ENCODE results near the gene BANF2. TPM values are rescaled to one million over a fixed set of nuclear protein-coding genes. Genes with fewer than 3 reads are reported as not detected.

The BANF2 gene
- total and polyA plus RNA-seq, 2 of the 4 experiments (the other 2 are of a cell fraction): not detected

DNA sequence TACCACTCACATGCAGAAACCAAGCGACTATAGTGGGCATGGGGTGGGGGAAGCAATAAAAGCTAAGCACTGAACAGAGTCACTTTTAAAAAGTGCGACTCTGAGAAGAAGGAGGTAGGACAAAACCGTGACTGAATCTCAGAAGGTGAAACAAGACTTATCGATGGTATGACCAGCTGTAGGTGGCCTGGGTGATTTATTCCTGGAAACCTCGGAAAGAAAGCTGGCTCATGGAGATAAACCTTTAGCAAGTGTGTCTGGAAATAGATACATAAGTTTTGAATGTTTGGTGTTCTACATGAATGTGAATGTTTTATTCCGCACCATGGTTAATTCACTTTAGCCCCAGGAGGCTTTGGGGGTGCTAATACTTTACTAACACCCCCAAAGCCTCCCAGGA lies 43.9 kb downstream of the BANF2 start:
- Histone ChIP-seq H3K4me1 (ENCODE audit: control insufficient read depth, insufficient read depth, low read length) (peaks cover 3% of the 10 kb centered on the region), H3K56ac (ENCODE audit: extremely low read depth, insufficient read depth, low read length) (no peak overlapping the region), H3K27me3 (ENCODE audit: control insufficient read depth, insufficient read depth, low read length) (no peaks in the 10 kb centered on the region), H2BK5ac (ENCODE audit: low read depth, low read length, poor library complexity, severe bottlenecking) (no peak overlapping the region), H4K8ac (ENCODE audit: low read depth in 2 of 2, low read length in 2 of 2) (no peak overlapping the region), H3K79me1 (ENCODE audit: low read depth in 1 of 2, low read length in 2 of 2) (no peaks in the 10 kb centered on the region), H2AFZ (replicated peaks; ENCODE audit: low read length, poor library complexity) (no peak overlapping the region), H3K4me3 (ENCODE audit: insufficient read depth, low read depth, low read length) (no peak overlapping the region), H3K14ac (replicated peaks; ENCODE audit: low read depth, low read length) (no peak overlapping the region), H2BK20ac (ENCODE audit: low read depth, low read length) (no peak overlapping the region), H3K9ac (ENCODE audit: low read depth, low read length) (no peak overlapping the region), H3K23ac (ENCODE audit: low read depth, low read length) (no peak overlapping the region), H3K27ac (ENCODE audit: insufficient read depth, low read length) (no peak overlapping the region), H4K91ac (ENCODE audit: insufficient read depth, low read depth, low read length) (no peak overlapping the region), H2AK5ac (ENCODE audit: low read depth, low read length) (no peak overlapping the region), H2BK120ac (ENCODE audit: low read depth, low read length) (no peak overlapping the region), H3K4ac (ENCODE audit: low read depth, low read length) (no peak overlapping the region), H4K5ac (ENCODE audit: low read depth, low read length) (no peak overlapping the region), H2BK15ac (ENCODE audit: low read depth, low read length) (no peak overlapping the region), H3K9me3 (ENCODE audit: control insufficient read depth, insufficient read depth, low read length) (no peaks in the 10 kb centered on the region), H3K4me2 (ENCODE audit: low read depth, low read length) (no peak overlapping the region), H4K20me1 (ENCODE audit: insufficient read depth, low read length) (no peaks in the 10 kb centered on the region), H2AK9ac (replicated peaks; ENCODE audit: low read depth, low read length, poor library complexity) (no peak overlapping the region), H3K36me3 (ENCODE audit: control insufficient read depth, insufficient read depth, low read length) (no peaks in the 10 kb centered on the region), H3K18ac (ENCODE audit: low read depth, low read length) (no peak overlapping the region), H3K9me1 (ENCODE audit: insufficient read depth, low read length) (peaks cover 4% of the 10 kb centered on the region; the same call in 1 of the 2 replicates)
- DNase-seq (no peak), ATAC-seq (ENCODE audit: low read depth) (no peak)
- dilution Hi-C loops (cut with HindIII; ENCODE audit: low sequenced_read_pairs, unreplicated experiment) (no loop called here), intact Hi-C loops (cut with micrococcal nuclease) (no loop called here), in situ Hi-C loops (cut with MboI; ENCODE audit: low sequenced_read_pairs) (no loop called here)
- no TSS peak for BruUV-seq (replicated peaks)
- TF ChIP-seq, protein P1, sequence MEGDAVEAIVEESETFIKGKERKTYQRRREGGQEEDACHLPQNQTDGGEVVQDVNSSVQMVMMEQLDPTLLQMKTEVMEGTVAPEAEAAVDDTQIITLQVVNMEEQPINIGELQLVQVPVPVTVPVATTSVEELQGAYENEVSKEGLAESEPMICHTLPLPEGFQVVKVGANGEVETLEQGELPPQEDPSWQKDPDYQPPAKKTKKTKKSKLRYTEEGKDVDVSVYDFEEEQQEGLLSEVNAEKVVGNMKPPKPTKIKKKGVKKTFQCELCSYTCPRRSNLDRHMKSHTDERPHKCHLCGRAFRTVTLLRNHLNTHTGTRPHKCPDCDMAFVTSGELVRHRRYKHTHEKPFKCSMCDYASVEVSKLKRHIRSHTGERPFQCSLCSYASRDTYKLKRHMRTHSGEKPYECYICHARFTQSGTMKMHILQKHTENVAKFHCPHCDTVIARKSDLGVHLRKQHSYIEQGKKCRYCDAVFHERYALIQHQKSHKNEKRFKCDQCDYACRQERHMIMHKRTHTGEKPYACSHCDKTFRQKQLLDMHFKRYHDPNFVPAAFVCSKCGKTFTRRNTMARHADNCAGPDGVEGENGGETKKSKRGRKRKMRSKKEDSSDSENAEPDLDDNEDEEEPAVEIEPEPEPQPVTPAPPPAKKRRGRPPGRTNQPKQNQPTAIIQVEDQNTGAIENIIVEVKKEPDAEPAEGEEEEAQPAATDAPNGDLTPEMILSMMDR (conservative IDR thresholded peaks at IDR 0.05; ENCODE audit: low read depth, low read length): no peak
- no peak for TF ChIP-seq CEBPB (IDR thresholded peaks at IDR 0.05; ENCODE audit: low read depth, low read length)
- no peak for TF ChIP-seq POLR2A (IDR thresholded peaks at IDR 0.05; ENCODE audit: low read depth, low read length)
- ChIA-PET POLR2A (ENCODE audit: unreplicated experiment) (no interaction called here), CTCF (no interaction called here)
- 71% methylated on average over 3 of the region's 6 CpGs; no CpG with 5 or more reads in 1 of the 2 experiments for WGBS, 2 experiments (ENCODE audit: extremely low coverage in 2 of 2, insufficient read length in 1 of 2)

All from IMR-90 (cell line).